ENCODE data around the gene C9orf85.
A peak's percentile ranks its signal among the peaks of the same experiment; 100 is the strongest.

The C9orf85 gene

GRCh38 chr9:72012646-72013045 is 101.2 kb downstream of the C9orf85 start:
- no peak for DNase-seq

GRCh38 chr9:72013292-72013760 is 101.9 kb downstream of the C9orf85 start:
- DNase-seq, result no peak

GRCh38 chr9:72022841-72023240 is 111.4 kb downstream of the C9orf85 start:
- peak; percentile 84 to 91 (median 87) for DNase-seq
